Neural progenitor cell (in vitro differentiated cells): Measurements from ENCODE around the gene POR. TPM values are rescaled to one million over a fixed set of nuclear protein-coding genes. Genes with fewer than 3 reads are reported as not detected.

ENCODE experiments used
- DNase-seq: peaks from one replicate; pipeline ENCODE4 v3.0.0-alpha.2; 2016; ENCODE audit warnings: low spot score
- H2AFZ ChIP-seq: fragments of 200-600 bp; sonication (generic); replicated peaks from 2 replicates; pipeline ENCODE4 v1.6.1; 2016; ENCODE audit warnings: antibody characterized with exemption
- H3F3A ChIP-seq: fragments of 200-600 bp; sonication (generic); 2 replicates; pipeline ENCODE4 v1.6.1; 2016; ENCODE audit warnings: antibody characterized with exemption, low read depth
- H3K27ac ChIP-seq: fragments of 200-600 bp; sonication (generic); 2 replicates; pipeline ENCODE4 v1.5.1; 2016; ENCODE audit warnings: mild to moderate bottlenecking
- H3K27me3 ChIP-seq: fragments of 200-600 bp; sonication (generic); 2 replicates; pipeline ENCODE4 v1.6.1; 2016; ENCODE audit warnings: mild to moderate bottlenecking, moderate library complexity
- H3K36me3 ChIP-seq: fragments of 200-600 bp; sonication (generic); 2 replicates; pipeline ENCODE4 v1.5.1; 2016
- H3K4me1 ChIP-seq: fragments of 200-600 bp; sonication (generic); 2 replicates; pipeline ENCODE4 v1.6.1; 2016; ENCODE audit warnings: mixed run types
- H3K4me2 ChIP-seq: fragments of 200-600 bp; sonication (generic); 2 replicates; pipeline ENCODE4 v1.6.1; 2016
- H3K4me3 ChIP-seq: fragments of 200-600 bp; sonication (generic); 2 replicates; pipeline ENCODE4 v1.5.1; 2016
- H3K79me2 ChIP-seq: fragments of 200-600 bp; sonication (generic); 2 replicates; pipeline ENCODE4 v1.6.1; 2016; ENCODE audit warnings: low read depth
- H3K9ac ChIP-seq: fragments of 200-600 bp; sonication (generic); 2 replicates; pipeline ENCODE4 v1.6.1; 2016
- H3K9me3 ChIP-seq: fragments of 200-600 bp; sonication (generic); 2 replicates; pipeline ENCODE4 v1.5.1; 2016; ENCODE audit warnings: low read depth
- H4K20me1 ChIP-seq: fragments of 200-600 bp; sonication (generic); 2 replicates; pipeline ENCODE4 v1.6.1; 2016; ENCODE audit warnings: low read depth
- H3K27ac Mint-ChIP-seq: 3 replicates; pipeline ENCODE4 v1.8.0; 2021; ENCODE audit warnings: mixed read lengths
- H3K27me3 Mint-ChIP-seq: 2 replicates; pipeline ENCODE4 v1.8.0; 2022; ENCODE audit warnings: low read depth, mild to moderate bottlenecking, inconsistent platforms, moderate library complexity, mixed read lengths; ENCODE audit not compliant: insufficient read depth
- H3K36me3 Mint-ChIP-seq: 3 replicates; pipeline ENCODE4 v1.8.0; 2021; ENCODE audit warnings: mixed read lengths
- H3K4me1 Mint-ChIP-seq: 3 replicates; pipeline ENCODE4 v1.8.0; 2021; ENCODE audit warnings: mixed read lengths
- H3K4me3 Mint-ChIP-seq: 3 replicates; pipeline ENCODE4 v1.8.0; 2021; ENCODE audit warnings: mild to moderate bottlenecking, moderate library complexity, mixed read lengths
- H3K9me3 Mint-ChIP-seq: 3 replicates; pipeline ENCODE4 v1.8.0; 2020; ENCODE audit warnings: mixed read lengths
- CTCF ChIP-seq: fragments of 200-600 bp; sonication (generic); IDR thresholded peaks from 2 replicates; pipeline ENCODE4 v1.5.1; 2017; ENCODE audit warnings: antibody characterized with exemption, mild to moderate bottlenecking
- EZH2 ChIP-seq: fragments of 200-600 bp; sonication (generic); IDR thresholded peaks from 2 replicates; pipeline ENCODE4 v1.6.1; 2017; ENCODE audit warnings: antibody characterized with exemption, mild to moderate bottlenecking, moderate library complexity
- EZH2phosphoT487 ChIP-seq: fragments of 200-600 bp; sonication (generic); IDR thresholded peaks from 2 replicates; pipeline ENCODE4 v1.6.1; 2017; ENCODE audit warnings: antibody characterized with exemption
- total RNA-seq: library from RNA; depleted of rRNA; stranded (reverse); fragments of >200 nt; gene quantifications from 2 replicates; pipeline ENCODE4 v1.2.3, GENCODE V29; 2015; ENCODE audit warnings: low replicate concordance

The POR gene
- total RNA-seq, 1 donor from 2014 or later: 38.6 TPM

DNA sequence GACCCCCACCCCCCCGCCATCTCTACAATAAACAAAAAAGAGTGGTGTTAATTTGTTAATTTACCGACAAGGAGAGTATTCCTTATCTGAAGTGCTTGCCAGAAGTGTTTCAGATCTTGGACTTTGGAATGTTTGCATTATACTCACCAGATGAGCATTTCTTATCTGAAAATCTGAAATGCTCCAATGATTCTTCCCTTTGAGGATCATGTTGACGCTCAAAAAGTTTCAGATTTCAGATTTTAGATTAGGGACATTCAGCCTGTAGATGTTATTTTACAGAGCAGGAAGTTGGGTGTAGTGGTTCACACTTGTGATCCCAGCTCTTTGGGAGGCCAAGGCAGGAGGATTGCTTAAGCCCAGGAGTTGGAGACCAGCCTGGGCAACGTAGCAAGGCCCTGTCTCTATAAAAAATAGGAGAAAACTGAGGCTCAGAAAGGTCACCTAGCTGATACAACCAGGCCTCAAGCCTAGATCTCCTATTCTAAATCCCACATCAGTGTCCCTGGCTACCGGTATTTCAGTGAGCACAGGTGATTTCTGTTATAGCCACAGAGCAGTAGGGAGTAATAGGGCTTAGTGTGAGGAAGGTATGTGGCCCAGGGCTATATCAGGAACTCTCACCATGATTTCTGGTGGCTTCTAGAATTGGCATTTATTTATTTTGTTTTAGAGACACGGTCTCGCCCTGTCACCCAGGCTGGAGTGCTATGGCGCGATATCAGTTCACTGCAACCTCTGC lies 44.0 kb downstream of the POR start:
- H3K36me3 Mint-ChIP-seq: peaks cover 26% of the 10 kb centered on the region
- H3K36me3 ChIP-seq: no peaks in the 10 kb centered on the region

DNA sequence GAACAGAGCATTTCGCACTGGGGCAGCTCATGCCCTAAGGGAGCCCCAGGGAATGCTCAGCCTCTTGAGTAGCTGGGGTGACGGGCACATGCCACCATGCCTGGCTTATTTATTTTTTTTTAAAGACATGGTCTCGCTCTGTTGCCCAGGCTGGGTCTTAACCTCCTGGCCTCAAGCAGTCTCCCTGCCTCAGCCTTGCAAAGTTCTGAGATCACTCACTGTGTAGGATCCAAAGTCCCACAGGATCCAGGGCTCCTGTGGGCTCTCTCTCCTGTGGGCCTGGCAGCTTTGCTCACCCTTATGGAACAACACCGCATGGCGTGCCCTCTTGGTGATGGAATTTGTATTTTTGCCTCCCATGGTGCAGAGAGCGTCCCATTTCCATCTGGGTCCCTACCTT lies 45.4 kb downstream of the POR start:
- H3K4me1 ChIP-seq: peaks cover 33% of the 10 kb centered on the region
- Mint-ChIP-seq H3K36me3 (peaks cover 21% of the 10 kb centered on the region), H3K27ac (no peak overlapping the region), H3K4me3 (no peak overlapping the region), H3K9me3 (no peaks in the 10 kb centered on the region), H3K27me3 (peaks cover 3% of the 10 kb centered on the region), H3K4me1 (peaks cover 56% of the 10 kb centered on the region)
- H3K4me2 ChIP-seq: no peak overlapping the region
- no peak overlapping the region for H2AFZ ChIP-seq
- H4K20me1 ChIP-seq: peaks cover 28% of the 10 kb centered on the region
- H3K9me3 ChIP-seq: no peaks in the 10 kb centered on the region
- no peak overlapping the region for H3K27ac ChIP-seq
- H3K79me2 ChIP-seq: no peaks in the 10 kb centered on the region
- no peak overlapping the region for H3K4me3 ChIP-seq
- DNase-seq: no peak
- H3F3A ChIP-seq: peaks cover 29% of the 10 kb centered on the region
- TF ChIP-seq EZH2: no peak
- no peak for TF ChIP-seq CTCF
- TF ChIP-seq EZH2phosphoT487: no peak
- no peaks in the 10 kb centered on the region for H3K36me3 ChIP-seq
- H3K9ac ChIP-seq: no peak overlapping the region
- H3K27me3 ChIP-seq: no peaks in the 10 kb centered on the region

More for the DNA sequence above, 44.0 kb downstream of the POR start:
- H3F3A ChIP-seq: peaks cover 29% of the 10 kb centered on the region
- Mint-ChIP-seq H3K4me3 (no peak overlapping the region), H3K4me1 (peaks cover 47% of the 10 kb centered on the region), H3K27me3 (peaks cover 3% of the 10 kb centered on the region), H3K27ac (no peak overlapping the region), H3K9me3 (peaks cover 2% of the 10 kb centered on the region)
- no peaks in the 10 kb centered on the region for H3K79me2 ChIP-seq
- no peak for TF ChIP-seq EZH2
- no peak for TF ChIP-seq CTCF
- TF ChIP-seq EZH2phosphoT487: no peak
- no peak overlapping the region for H3K4me2 ChIP-seq
- no peak for DNase-seq
- peaks cover 33% of the 10 kb centered on the region for H3K4me1 ChIP-seq
- H3K27me3 ChIP-seq: no peaks in the 10 kb centered on the region
- no peak overlapping the region for H3K4me3 ChIP-seq
- no peak overlapping the region for H2AFZ ChIP-seq
- no peak overlapping the region for H3K27ac ChIP-seq
- H4K20me1 ChIP-seq: peaks cover 26% of the 10 kb centered on the region
- no peak overlapping the region for H3K9ac ChIP-seq
- no peaks in the 10 kb centered on the region for H3K9me3 ChIP-seq

- Mint-ChIP-seq H3K4me1 (peaks cover 64% of the 10 kb centered on the region), H3K9me3 (no peaks in the 10 kb centered on the region), H3K27ac (peak overlapping the region; percentile 87), H3K27me3 (peaks cover 3% of the 10 kb centered on the region), H3K36me3 (peaks cover 19% of the 10 kb centered on the region), H3K4me3 (peak overlapping the region; percentile 52)
- H3K79me2 ChIP-seq: no peaks in the 10 kb centered on the region
- H3F3A ChIP-seq: peaks cover 29% of the 10 kb centered on the region
- H3K9me3 ChIP-seq: no peaks in the 10 kb centered on the region
- no peaks in the 10 kb centered on the region for H3K27me3 ChIP-seq
- peak; percentile 56 for DNase-seq
- H2AFZ ChIP-seq: no peak overlapping the region
- peaks cover 28% of the 10 kb centered on the region for H4K20me1 ChIP-seq
- peaks cover 38% of the 10 kb centered on the region for H3K4me1 ChIP-seq
- H3K36me3 ChIP-seq: no peaks in the 10 kb centered on the region
- no peak overlapping the region for H3K27ac ChIP-seq
- H3K9ac ChIP-seq: no peak overlapping the region
- H3K4me3 ChIP-seq: no peak overlapping the region
- no peak overlapping the region for H3K4me2 ChIP-seq
- TF ChIP-seq CTCF (peak; percentile 46), EZH2 (no peak)
Measured at GRCh38 chr7:75961218-75961617, 46.3 kb downstream of the POR start.
